Glomerular endothelial cell (primary cell): ENCODE results near the gene SEZ6L. TPM values are rescaled to one million over a fixed set of nuclear protein-coding genes. Genes with fewer than 3 reads are reported as not detected.
"Not testable (repeated sequence)": the region's sequence is repeated elsewhere in the genome, so short reads cannot be mapped to it uniquely, and the experiment has no call there.

Source experiments
- DNase-seq: peaks from one replicate; pipeline ENCODE4 v3.0.0-alpha.2; 2011; ENCODE audit warnings: low read depth, low spot score; ENCODE audit errors: extremely low read depth
- total RNA-seq: library from RNA; depleted of rRNA; stranded (reverse); fragments of >200 nt; gene quantifications from 2 replicates; pipeline ENCODE4 v1.2.3, GENCODE V29; 2015

The SEZ6L gene
- total RNA-seq, 1 donor from 2014 or later = not detected

DNA sequence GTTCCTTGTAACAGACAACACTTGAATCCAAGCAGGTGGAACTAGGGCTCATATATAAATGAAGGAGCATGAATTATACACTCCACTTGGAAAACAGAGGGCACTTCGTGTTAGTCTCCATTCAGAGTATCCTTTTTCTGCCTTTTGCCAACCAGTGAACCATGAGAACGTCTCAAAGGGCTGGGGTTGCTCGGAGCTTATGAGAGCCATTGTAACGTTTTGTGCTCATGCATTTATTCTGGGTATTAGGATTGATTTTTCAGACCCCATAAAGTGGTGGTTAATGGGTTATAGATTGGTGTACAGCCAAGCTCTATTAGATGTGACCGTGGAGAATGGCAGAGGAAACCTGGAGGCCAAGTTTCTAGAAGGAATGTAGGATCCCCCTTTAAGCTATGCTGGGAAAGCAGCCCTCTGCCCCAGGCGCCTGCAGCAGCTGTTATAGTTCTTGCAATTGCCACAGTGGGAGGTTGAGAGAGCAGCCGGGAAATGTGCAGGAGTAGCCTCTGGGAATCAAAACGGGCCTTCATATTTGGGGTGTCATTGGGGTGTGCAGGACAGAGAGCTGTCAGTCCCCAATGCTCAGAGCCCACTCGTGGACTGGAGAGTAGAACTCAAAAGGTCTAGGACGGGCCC, 205.2 kb downstream of the SEZ6L start:
- no peak for DNase-seq

DNA sequence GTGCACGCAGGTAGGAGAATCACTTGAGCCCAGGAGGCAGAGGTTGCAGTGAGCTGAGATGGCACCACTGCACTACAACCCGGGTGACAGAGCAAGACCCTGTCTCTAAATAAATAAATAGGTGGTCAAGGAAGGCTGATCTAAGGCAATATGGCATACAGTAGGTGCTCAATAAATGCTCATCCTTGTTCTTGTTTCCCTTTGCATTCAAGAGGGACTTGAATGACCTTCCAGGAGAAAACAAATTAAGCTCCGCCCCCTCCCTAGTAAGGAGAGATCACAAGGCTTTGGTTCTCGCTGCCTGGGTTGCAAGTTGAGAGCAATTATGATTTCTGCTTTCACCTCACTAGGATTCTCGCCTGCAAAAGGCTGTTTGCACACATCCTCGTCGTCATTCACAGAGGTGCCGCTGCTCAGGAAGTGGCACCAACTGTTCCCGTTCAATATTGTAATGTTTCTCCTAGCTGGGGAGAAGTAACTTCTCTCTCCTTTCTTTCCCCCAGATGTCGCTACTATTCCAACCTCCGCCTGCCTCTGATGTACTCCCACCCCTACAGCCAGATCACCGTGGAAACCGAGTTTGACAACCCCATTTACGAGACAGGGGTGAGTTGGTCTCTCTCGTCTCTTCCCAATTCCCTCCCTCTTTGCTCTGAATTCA, 208.0 kb downstream of the SEZ6L start:
- no peak for DNase-seq

- DNase-seq = no peak
Observed at GRCh38 chr22:26380072-26380830, 211.0 kb downstream of the SEZ6L start.

- DNase-seq = no peak
Observed at GRCh38 chr22:26382782-26383181, 213.5 kb downstream of the SEZ6L start.

DNA sequence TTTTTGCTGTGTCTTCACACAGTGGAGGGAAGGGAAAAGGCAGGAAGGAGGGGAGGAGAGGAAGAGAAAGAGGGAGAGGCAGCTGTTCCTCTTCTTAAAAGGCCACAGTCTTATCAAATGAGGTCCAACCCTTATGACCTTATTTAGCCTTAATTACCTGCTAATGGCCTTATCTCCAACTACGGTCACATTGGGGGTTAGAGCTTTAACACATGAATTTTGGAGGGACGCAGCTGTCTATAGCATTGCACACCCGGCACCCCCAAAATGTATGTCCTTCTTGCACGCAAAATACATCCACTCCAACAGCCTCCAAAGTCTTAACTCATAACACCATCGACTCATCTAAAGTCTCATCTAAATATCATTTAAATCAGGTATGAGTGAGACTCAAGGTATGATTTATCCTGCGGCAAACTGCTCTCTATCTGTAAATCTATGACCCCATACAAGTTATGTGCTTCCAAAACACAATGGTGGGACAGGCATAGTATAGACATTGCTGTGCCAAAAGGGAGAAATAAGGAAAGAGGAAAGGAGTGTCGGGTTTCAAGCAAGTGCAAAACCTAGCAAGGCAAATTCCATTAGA, 214.8 kb downstream of the SEZ6L start:
- no peak for DNase-seq

DNA sequence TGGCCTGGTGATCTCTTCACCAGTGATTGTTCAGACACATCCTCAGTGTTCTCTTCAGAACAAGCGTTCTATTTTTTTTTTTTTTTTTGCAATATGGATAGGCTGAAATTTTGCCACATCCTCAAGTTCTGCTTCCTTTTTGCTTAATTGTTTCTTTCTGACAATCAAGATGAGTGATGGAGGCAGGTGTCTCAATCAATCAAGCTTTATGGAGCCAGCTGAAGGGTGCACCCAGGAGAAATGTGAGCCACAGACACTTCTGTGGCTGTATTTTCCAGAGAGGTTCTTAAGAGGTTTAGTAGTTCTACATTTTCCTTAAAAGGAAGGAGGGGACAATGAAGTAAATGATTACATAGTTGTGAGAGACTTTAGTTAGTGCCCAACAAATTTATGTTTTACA, 215.9 kb downstream of the SEZ6L start:
- no peak for DNase-seq

DNA sequence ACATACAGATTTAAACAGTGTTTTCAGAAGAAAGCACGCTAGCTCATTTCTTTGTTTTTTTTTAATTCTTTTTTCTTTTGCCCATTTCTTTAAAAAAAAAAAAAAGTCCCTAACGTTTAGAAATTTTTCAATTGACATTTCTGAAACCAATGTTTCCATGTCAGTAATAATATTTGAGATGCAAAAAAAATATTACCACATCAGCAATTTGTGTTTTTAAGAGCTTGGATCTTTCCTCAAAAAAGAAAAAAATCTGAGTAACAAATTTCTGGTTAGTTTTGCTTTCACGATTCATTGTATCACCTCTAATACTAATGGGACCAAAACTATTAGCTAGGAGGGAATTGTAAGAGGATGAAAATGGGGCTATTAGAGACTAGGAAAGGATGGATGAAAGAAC, 219.9 kb downstream of the SEZ6L start:
- no peak for DNase-seq

- no peak for DNase-seq
Observed at GRCh38 chr22:26391091-26391490, 221.8 kb downstream of the SEZ6L start.

DNA sequence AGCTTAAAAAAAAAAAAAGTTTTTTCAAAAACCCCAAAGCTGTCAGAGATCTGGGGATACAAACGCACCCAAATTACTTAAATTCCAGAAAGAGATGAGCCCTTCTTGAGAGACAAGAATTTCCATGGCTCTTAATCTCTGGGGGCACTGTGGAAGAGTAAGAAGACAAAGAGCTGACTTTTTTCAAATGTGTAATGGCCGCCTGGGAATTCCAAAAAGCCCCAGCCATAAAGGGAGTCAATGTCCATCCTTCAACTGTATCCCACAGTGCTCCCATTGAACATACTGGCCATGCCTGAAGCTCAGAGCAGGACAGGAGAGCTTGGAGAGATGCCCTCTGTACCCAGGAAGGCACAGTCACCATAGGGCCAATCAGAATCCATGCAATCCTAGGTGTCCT, 222.4 kb downstream of the SEZ6L start:
- DNase-seq = no peak

DNA sequence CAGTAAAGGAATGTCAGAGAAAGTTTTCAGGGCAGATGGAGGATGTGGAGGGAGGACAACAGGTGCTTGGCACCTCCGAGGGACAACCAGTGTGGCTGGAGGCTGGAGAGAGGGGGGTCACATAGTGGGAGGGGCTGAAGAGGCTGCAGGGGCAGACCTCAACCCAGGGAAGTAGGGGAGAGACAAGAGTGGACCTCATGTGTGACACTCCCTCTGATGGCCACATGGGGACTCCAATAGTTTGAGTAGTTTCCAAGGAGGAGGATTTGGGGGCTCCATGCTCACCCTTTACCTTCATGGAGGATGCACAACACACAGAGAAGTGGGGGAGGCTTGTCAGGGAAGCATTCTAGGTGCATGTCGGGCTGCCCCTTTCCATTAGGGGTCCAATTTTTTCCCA, 224.7 kb downstream of the SEZ6L start:
- no peak for DNase-seq

DNA sequence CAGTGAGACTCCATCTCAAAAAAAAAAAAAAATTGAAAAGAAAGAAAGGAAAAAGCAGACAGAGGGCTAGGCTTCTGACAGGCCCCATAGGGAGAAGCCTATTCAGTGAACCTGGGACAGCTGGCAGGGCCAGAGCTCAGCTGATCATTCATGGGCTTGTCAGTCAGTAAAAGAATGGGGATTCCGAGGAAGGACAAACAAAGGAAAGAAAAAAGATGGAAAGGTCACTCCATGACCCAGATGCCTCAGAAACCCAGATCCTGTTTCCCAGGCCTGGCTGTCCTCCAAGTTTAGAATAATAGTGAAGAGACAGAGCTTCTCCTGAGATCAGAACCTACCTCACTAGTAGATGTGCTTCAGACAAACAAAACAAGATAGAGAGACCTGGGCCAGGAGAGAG, 225.5 kb downstream of the SEZ6L start:
- DNase-seq = no peak

GRCh38 chr22:26395926-26396325, 226.7 kb downstream of the SEZ6L start:
- DNase-seq = no peak

GRCh38 chr22:26398741-26399153, 229.5 kb downstream of the SEZ6L start:
- DNase-seq = peak; percentile 33

DNA sequence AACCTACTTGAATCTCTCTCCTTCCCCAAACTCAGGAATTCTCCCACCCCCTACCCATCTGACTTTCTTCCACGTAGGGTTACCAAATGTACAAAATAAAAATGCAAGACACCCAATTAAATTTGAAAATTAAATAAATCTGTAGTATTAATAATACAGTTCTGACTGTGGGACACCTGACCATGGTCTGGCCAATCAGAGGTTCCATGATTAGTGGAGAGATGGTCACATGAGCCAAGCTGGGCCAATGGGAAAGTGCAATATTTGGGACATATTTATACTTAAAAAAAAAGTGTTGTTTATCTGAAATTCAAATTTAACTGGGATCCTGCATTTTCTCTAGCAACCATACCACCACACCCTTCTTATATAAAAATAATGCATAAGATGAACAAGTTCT, 230.0 kb downstream of the SEZ6L start:
- no peak for DNase-seq

DNA sequence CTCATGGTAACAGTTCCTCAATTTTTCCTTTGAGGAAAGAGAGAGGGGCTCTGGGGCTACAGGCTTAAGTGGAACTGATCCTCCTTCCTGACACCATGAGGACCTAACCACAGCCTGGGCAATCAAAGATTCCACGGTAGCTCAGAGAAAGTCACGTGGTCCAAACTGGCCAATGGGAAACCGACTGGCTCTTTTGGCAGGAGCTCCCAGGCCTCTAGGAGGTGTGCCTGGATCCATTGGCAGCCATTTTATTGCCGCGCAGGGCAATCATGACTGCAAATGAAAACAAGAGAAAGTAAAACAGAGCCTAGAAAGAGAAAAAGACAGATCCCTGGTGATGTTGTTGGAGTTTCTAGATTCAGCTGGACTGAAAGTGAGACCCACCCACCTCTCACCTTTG, 232.5 kb downstream of the SEZ6L start:
- DNase-seq = no peak

DNA sequence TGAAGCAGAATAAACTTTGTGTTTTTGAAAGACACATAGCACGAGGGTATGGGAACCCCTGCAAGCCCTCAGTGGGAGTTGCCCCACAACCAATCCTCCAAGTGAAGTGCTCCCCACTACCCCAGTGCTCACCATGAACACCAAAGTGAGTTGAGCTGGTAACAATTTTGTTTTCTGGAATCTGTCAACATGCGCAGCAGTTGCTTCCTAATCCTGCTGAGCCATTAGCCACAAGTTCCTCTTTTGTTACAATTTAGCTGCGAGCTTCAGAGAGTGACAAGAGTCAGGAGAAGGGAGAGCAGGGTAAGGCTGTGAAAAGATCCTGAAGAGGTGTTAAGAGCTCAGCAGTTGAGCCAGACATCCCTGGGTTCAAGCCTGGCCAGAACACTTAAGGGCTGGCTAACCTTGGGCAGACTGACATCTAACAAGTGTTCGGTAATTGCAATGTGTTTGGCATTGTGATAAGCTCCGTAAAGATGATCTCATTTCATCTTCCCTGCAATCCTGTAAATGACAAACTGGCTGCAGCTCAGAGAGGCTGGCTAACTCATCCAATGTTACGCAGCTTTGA, 235.7 kb downstream of the SEZ6L start:
- no peak for DNase-seq

- DNase-seq = no peak
Observed at GRCh38 chr22:26406118-26406517, 236.9 kb downstream of the SEZ6L start.

- DNase-seq = not testable (repeated sequence)
Observed at GRCh38 chr22:26408562-26409220, 239.4 kb downstream of the SEZ6L start.

DNA sequence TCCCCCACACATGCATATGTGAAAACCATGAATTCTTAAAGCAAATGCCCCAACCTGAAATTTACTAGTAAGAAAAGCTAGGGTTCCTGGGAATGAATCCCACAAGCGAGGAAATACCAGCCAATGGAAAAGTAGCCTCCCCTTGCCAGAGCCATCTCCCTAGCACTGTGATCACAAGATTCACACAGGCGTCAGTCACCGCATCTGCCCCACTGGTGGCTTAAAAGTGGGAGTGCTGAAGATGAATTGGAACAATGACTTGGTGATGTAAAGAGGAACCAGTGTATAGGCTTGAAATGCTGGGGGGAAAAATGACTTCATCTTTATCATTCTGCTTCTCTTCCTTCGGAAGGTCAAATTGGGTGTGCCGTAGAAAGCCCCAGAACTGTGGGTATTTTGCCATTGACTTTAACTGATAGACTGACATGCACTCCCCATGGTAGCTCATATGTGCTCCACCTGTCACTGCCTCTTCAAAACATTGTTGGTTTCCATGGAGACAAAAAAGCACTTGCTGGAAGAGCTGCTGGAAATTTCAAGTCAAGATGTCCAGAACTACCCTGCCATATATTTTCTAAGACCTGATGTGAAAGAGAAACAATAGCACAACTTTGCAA, 240.6 kb downstream of the SEZ6L start:
- DNase-seq = no peak

DNA sequence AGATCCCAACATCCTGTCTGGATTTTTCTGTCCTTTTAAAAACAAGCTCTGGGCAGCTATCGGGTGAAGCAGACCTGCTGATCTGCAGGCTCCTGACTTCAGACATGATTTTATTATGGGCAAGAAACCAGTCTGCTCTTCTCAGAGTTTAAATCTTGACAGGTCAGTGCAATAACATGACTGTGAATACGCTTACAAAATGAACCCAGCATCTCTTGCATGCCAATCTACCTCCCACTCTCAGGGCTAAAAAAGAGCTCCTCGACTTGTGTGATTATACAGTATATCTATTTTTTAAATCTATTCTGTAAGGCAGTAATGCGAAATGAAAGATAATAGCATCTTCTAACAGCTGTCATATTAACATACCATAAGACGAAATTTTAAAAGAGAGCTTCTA, 241.1 kb downstream of the SEZ6L start:
- no peak for DNase-seq
